Spleen (tissue), 11 donors: Measurements from ENCODE around the gene PDE1C. TPM values are rescaled to one million over a fixed set of nuclear protein-coding genes. Genes with fewer than 3 reads are reported as not detected.

ENCODE experiments used
- DNase-seq: peaks from one replicate; pipeline ENCODE4 v3.0.0-alpha.2; 2020
- H3K27ac ChIP-seq, 8 donors: fragments of 200-600 bp; sonication (generic) in 7 of 8; 1 replicate in 4 of 8; 2 replicates in 4 of 8; pipeline versions ENCODE4 v1.5.0 to v1.8.0; 2016 to 2021; ENCODE audit warnings: inconsistent platforms in 4 of 8, mild to moderate bottlenecking in 4 of 8, moderate library complexity in 1 of 8
- H3K27me3 ChIP-seq, 7 donors: fragments of 200-600 bp; sonication (generic) in 6 of 7; replicated peaks in 1 of 7; 1 replicate in 4 of 7; 2 replicates in 3 of 7; pipeline versions ENCODE4 v1.5.0 to v1.8.0; 2016 to 2021; ENCODE audit warnings: inconsistent platforms in 3 of 7, mild to moderate bottlenecking in 1 of 7
- H3K36me3 ChIP-seq, 6 donors: fragments of 200-600 bp; sonication (generic) in 5 of 6; 1 replicate in 4 of 6; 2 replicates in 2 of 6; pipeline versions ENCODE4 v1.5.0 to v1.8.0; 2016 to 2021; ENCODE audit warnings: inconsistent platforms in 2 of 6
- H3K4me1 ChIP-seq, 6 donors: fragments of 200-600 bp; sonication (generic) in 5 of 6; 1 replicate in 3 of 6; 2 replicates in 3 of 6; pipeline versions ENCODE4 v1.5.0 to v1.8.0; 2016 to 2021; ENCODE audit warnings: inconsistent platforms in 3 of 6
- H3K4me3 ChIP-seq, 8 donors: fragments of 200-600 bp; sonication (generic) in 7 of 8; 1 replicate in 4 of 8; 2 replicates in 4 of 8; pipeline versions ENCODE4 v1.5.0 to v1.8.0; 2016 to 2021; ENCODE audit warnings: inconsistent platforms in 4 of 8, mild to moderate bottlenecking in 4 of 8, moderate library complexity in 2 of 8
- H3K9me3 ChIP-seq, 8 donors: fragments of 200-600 bp; sonication (generic) in 7 of 8; 1 replicate in 4 of 8; 2 replicates in 4 of 8; pipeline versions ENCODE4 v1.5.0 to v1.8.0; 2016 to 2021; ENCODE audit warnings: inconsistent platforms in 4 of 8
- POLR2A ChIP-seq, 3 donors: fragments of 450-650 bp; IDR thresholded peaks; one replicate each; pipeline ENCODE4 v1.5.1; 2017; ENCODE audit warnings: antibody characterized with exemption in 3 of 3, mild to moderate bottlenecking in 1 of 3
- POLR2AphosphoS5 ChIP-seq, 3 donors: sonication (generic); formaldehyde crosslinking; IDR thresholded peaks; one replicate each; pipeline ENCODE4 v1.5.1; 2017; ENCODE audit warnings: antibody characterized with exemption in 3 of 3
- WGBS, 5 donors: extraction: QIAGEN DNeasy Blood & Tissue Kit in 3 of 5; methylation state at CpG; one replicate each; pipeline versions ENCODE4 v1.1.5 to v1.1.7; 2013 to 2018; 5-methylcytosine and 5-hydroxymethylcytosine counted together
- intact Hi-C: fragments of 100-400 bp; cut with DNase I; formaldehyde crosslinking; loops from one replicate; pipeline ENCODE4 v1.15.0; 2023; ENCODE audit warnings: low total_unique reads
- polyA plus RNA-seq, 3 donors: library from polyadenylated mRNA; stranded (reverse); fragments of 200-250 nt; gene quantifications; one replicate each; pipeline ENCODE4 v1.2.1, GENCODE V29; 2013
- total RNA-seq, 7 donors: library from RNA; depleted of rRNA in 3 of 7; stranded (reverse); fragments of >200 nt in 3 of 7; fragmentation: NEBNext Ultra II Directional in 4 of 7; extraction: Animal tissue kit (Norgen Biotek cat#: 25700) in 4 of 7; gene quantifications; one replicate each; pipeline versions ENCODE4 v1.1.0 to v1.2.1, GENCODE V29; 2016 to 2021
- TF ChIP-seq, protein P1 (sequence below), 11 experiments: fragments of 200-600 bp in 7 of 11; fragments of 450-650 bp in 4 of 11; sonication (generic) in 4 of 11; IDR thresholded peaks in 8 of 11; conservative IDR thresholded peaks in 3 of 11; 1 replicate in 7 of 11; 2 replicates in 4 of 11; pipeline versions ENCODE4 v1.4.0 to v1.8.0; 2016 to 2021; ENCODE audit warnings: antibody characterized with exemption in 11 of 11, inconsistent platforms in 4 of 11, mild to moderate bottlenecking in 1 of 11
- donor health status: healthy with polysubstance abuse.
- donor health status: DM: no; HTN: no; CAD: no; lungs with moderate emphysema.
- donor health status: DM: no; HTN: no; CAD: no.
- donor health status: Bipolar disorder and iron deficiency.
- donor health status: healthy.
- donor health status: DM: no; HTN: no; CAD: no.
- donor health status: DM: yes; HTN: yes; CAD: no.

Gene PDE1C
- total and polyA plus RNA-seq, 10 donors, result 0.53 to 3.3 (median 1.6) TPM

- H3K27ac ChIP-seq, result no peak overlapping the region
- no peak overlapping the region for H3K4me3 ChIP-seq
- TF ChIP-seq, protein P1, sequence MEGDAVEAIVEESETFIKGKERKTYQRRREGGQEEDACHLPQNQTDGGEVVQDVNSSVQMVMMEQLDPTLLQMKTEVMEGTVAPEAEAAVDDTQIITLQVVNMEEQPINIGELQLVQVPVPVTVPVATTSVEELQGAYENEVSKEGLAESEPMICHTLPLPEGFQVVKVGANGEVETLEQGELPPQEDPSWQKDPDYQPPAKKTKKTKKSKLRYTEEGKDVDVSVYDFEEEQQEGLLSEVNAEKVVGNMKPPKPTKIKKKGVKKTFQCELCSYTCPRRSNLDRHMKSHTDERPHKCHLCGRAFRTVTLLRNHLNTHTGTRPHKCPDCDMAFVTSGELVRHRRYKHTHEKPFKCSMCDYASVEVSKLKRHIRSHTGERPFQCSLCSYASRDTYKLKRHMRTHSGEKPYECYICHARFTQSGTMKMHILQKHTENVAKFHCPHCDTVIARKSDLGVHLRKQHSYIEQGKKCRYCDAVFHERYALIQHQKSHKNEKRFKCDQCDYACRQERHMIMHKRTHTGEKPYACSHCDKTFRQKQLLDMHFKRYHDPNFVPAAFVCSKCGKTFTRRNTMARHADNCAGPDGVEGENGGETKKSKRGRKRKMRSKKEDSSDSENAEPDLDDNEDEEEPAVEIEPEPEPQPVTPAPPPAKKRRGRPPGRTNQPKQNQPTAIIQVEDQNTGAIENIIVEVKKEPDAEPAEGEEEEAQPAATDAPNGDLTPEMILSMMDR (IDR thresholded peaks at IDR 0.05 in 8 of 11, conservative IDR thresholded peaks at IDR 0.05 in 3 of 11), result no peak
- TF ChIP-seq POLR2A (IDR thresholded peaks at IDR 0.05), result no peak
- TF ChIP-seq POLR2AphosphoS5 (IDR thresholded peaks at IDR 0.05), result no peak
- H3K9me3 ChIP-seq, result no peaks in the 10 kb centered on the region
- H3K4me1 ChIP-seq, result peaks cover 0 to 9% (median 3%) of the 10 kb centered on the region in 6 donors
- peaks cover 0 to 36% (median 18%) of the 10 kb centered on the region in 7 donors for H3K27me3 ChIP-seq
- H3K36me3 ChIP-seq, result no peaks in the 10 kb centered on the region
- DNase-seq, result no peak
- WGBS, 5 donors, result 59 to 76% (median 69%) methylated on average over 4 of the region's 4 CpGs
- intact Hi-C loops, result no loop called here
These were observed 5.4 kb upstream of the PDE1C start for GRCh38 chr7:32075612-32076011.

DNA sequence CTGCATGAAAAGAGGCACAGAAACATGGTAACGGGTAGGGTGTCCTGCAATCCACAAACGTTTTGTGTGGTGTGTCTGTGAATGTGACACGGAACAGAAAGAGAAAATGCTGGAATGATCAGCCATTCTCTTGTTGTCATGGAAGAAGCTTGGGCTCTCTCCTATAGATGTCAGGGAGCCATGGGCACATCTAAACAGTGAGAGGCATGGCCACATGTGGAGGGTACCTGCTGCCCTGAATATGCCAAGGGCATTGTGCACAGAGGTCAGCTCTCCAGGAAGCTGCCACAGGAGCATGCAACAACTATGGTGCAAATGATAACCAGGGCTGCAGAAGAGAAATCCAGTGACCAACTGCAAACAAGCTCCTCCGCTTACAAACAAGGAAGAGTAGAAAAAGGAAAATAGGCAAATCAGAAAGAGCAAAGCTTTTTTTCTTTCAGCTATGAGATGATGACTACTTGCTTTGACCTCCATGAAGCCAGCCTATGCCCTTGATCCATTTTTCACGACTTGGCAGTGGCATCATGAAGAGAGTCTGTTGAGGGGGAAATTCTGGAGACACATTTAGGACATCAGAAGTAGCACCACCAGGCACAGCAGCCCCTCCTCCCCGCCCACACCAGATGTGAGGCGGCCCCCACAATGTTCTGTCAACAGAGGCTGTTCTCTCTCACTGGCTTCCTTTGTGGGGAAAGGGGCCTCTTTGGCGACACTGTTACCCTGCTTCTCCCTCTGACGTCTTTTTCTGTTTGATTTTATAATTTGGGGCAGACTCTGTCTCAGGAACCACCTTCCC is 4.8 kb upstream of the PDE1C start:
- intact Hi-C loops, result no loop called here
- DNase-seq, result no peak
- no peak for TF ChIP-seq POLR2A (IDR thresholded peaks at IDR 0.05)
- TF ChIP-seq POLR2AphosphoS5 (IDR thresholded peaks at IDR 0.05), result no peak
- TF ChIP-seq, protein P1 (IDR thresholded peaks at IDR 0.05 in 8 of 11, conservative IDR thresholded peaks at IDR 0.05 in 3 of 11), result no peak
- H3K36me3 ChIP-seq, result no peaks in the 10 kb centered on the region
- peaks cover 2 to 43% (median 24%) of the 10 kb centered on the region in 7 donors for H3K27me3 ChIP-seq
- H3K9me3 ChIP-seq, result no peaks in the 10 kb centered on the region
- WGBS, 5 donors, result 40 to 55% (median 51%) methylated on average over 9 of the region's 9 CpGs
- H3K27ac ChIP-seq, result no peak overlapping the region
- peaks cover 0 to 14% (median 4%) of the 10 kb centered on the region in 6 donors for H3K4me1 ChIP-seq
- no peak overlapping the region for H3K4me3 ChIP-seq

- TF ChIP-seq POLR2AphosphoS5 (IDR thresholded peaks at IDR 0.05), result no peak
- TF ChIP-seq, protein P1 (IDR thresholded peaks at IDR 0.05 in 8 of 11, conservative IDR thresholded peaks at IDR 0.05 in 3 of 11), result no peak
- TF ChIP-seq POLR2A (IDR thresholded peaks at IDR 0.05), result no peak
These were observed 3.3 kb upstream of the PDE1C start for GRCh38 chr7:32073533-32073932.

DNA sequence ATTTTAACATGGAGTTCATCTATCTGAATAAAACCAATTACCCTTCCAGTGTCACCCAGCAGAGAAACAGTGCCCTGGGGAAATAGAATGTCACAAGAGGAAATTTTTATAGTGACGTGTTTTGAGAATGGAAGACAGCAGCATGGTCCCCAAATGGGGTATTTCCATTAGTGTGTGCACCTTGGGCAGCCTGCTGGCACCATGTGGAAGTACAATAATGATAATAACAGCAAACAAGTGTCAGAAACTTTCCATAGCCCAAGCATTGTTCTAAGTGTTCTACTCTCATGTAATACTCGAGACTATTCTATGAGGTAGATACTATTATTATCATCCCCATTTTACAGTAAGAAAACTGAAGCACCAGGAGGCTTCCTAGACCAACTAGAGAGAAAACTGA is 2.2 kb upstream of the PDE1C start:
- WGBS, 5 donors, result 56 to 83% (median 67%) methylated on average over 2 of the region's 2 CpGs
- intact Hi-C loops, result no loop called here
- Histone ChIP-seq H3K27me3 (peaks cover 2 to 64% (median 24%) of the 10 kb centered on the region in 7 donors), H3K36me3 (no peaks in the 10 kb centered on the region), H3K27ac (no peak overlapping the region), H3K4me3 (no peak overlapping the region), H3K9me3 (no peaks in the 10 kb centered on the region), H3K4me1 (peaks cover 0 to 14% (median 4%) of the 10 kb centered on the region in 6 donors)
- TF ChIP-seq, protein P1 (IDR thresholded peaks at IDR 0.05 in 8 of 11, conservative IDR thresholded peaks at IDR 0.05 in 3 of 11), result no peak
- no peak for TF ChIP-seq POLR2A (IDR thresholded peaks at IDR 0.05)
- no peak for TF ChIP-seq POLR2AphosphoS5 (IDR thresholded peaks at IDR 0.05)
- DNase-seq, result no peak

More at GRCh38 chr7:32073533-32073932, 3.3 kb upstream of the PDE1C start:
- Histone ChIP-seq H3K36me3 (no peaks in the 10 kb centered on the region), H3K27ac (no peak overlapping the region), H3K4me1 (peaks cover 0 to 14% (median 4%) of the 10 kb centered on the region in 6 donors), H3K4me3 (no peak overlapping the region), H3K27me3 (peaks cover 2 to 57% (median 24%) of the 10 kb centered on the region in 7 donors), H3K9me3 (no peaks in the 10 kb centered on the region)
- 68 to 89% (median 71%) methylated on average over 1 of the region's 1 CpG for WGBS, 5 donors
- DNase-seq, result no peak
- intact Hi-C loops, result no loop called here
